ENCODE results near the gene TMEM81. TPM values are rescaled to one million over a fixed set of nuclear protein-coding genes. Genes with fewer than 3 reads are reported as not detected.

The TMEM81 gene
- total RNA-seq = not detected

- DNase-seq (ENCODE audit: low spot score in 2 of 2) = no peak
- peaks cover 23 to 52% of the 10 kb centered on the region in 2 donors for H3K36me3 ChIP-seq
- TF ChIP-seq CTCF (IDR thresholded peaks at IDR 0.05) = no peak
- H3K27ac ChIP-seq = no peak within 1 kb of the TSS
- no peaks in the 10 kb centered on the region for H3K9me3 ChIP-seq
- intact Hi-C loops (cut with DNase I) = no loop called here
- no peak within 1 kb of the TSS for H3K4me3 ChIP-seq
- H3K27me3 ChIP-seq = no peaks in the 10 kb centered on the region
- H3K4me1 ChIP-seq = no peaks in the 10 kb centered on the region
These were observed at the start of gene TMEM81 for GRCh38 chr1:205084360-205084759. TSS of gene TMEM81 (minus strand) at chr1:205084460. CDS start at chr1:205084320, 140 bp downstream.

- H3K9me3 ChIP-seq = no peaks in the 10 kb centered on the region
- no peaks in the 10 kb centered on the region for H3K27me3 ChIP-seq
- H3K4me1 ChIP-seq = no peaks in the 10 kb centered on the region
- intact Hi-C loops (cut with DNase I) = no loop called here
- no peak overlapping the region for H3K27ac ChIP-seq
- no peak overlapping the region for H3K4me3 ChIP-seq
- no peak for DNase-seq (ENCODE audit: low spot score in 2 of 2)
- no peaks in the 10 kb centered on the region for H3K36me3 ChIP-seq
- TF ChIP-seq CTCF (IDR thresholded peaks at IDR 0.05) = no peak
These were observed 49.0 kb upstream of the TMEM81 start for GRCh38 chr1:205133287-205133686.

GRCh38 chr1:205129447-205130029 lies 45.3 kb upstream of the TMEM81 start:
- DNase-seq (ENCODE audit: low spot score in 2 of 2) = no peak
- intact Hi-C loops (cut with DNase I) = no loop called here
- no peaks in the 10 kb centered on the region for H3K36me3 ChIP-seq

GRCh38 chr1:205128050-205128449 lies 43.8 kb upstream of the TMEM81 start:
- Histone ChIP-seq H3K36me3 (no peaks in the 10 kb centered on the region), H3K4me3 (no peak overlapping the region), H3K9me3 (no peaks in the 10 kb centered on the region), H3K4me1 (peaks cover 1 to 2% of the 10 kb centered on the region in 2 donors), H3K27ac (no peak overlapping the region), H3K27me3 (no peaks in the 10 kb centered on the region)
- DNase-seq (ENCODE audit: low spot score in 2 of 2) = no peak
- TF ChIP-seq CTCF (IDR thresholded peaks at IDR 0.05) = no peak
- intact Hi-C loops (cut with DNase I) = no loop called here

More at GRCh38 chr1:205129447-205130029, 45.3 kb upstream of the TMEM81 start:
- Histone ChIP-seq H3K9me3 (no peaks in the 10 kb centered on the region), H3K4me3 (no peak overlapping the region), H3K4me1 (no peaks in the 10 kb centered on the region), H3K27ac (no peak overlapping the region), H3K27me3 (no peaks in the 10 kb centered on the region)
- no peak for TF ChIP-seq CTCF (IDR thresholded peaks at IDR 0.05)

- Histone ChIP-seq H3K27ac (no peak overlapping the region), H3K27me3 (no peaks in the 10 kb centered on the region), H3K4me1 (peaks cover 5% of the 10 kb centered on the region in 2 donors), H3K4me3 (no peak overlapping the region), H3K9me3 (no peaks in the 10 kb centered on the region), H3K36me3 (no peaks in the 10 kb centered on the region)
- intact Hi-C loops (cut with DNase I) = no loop called here
- no peak for TF ChIP-seq CTCF (IDR thresholded peaks at IDR 0.05)
- no peak for DNase-seq (ENCODE audit: low spot score in 2 of 2)
These were observed 43.4 kb upstream of the TMEM81 start for GRCh38 chr1:205127646-205128045.

GRCh38 chr1:205124726-205125125 lies 40.5 kb upstream of the TMEM81 start:
- no peaks in the 10 kb centered on the region for H3K9me3 ChIP-seq
- H3K27ac ChIP-seq = no peak overlapping the region
- no peaks in the 10 kb centered on the region for H3K27me3 ChIP-seq
- no peaks in the 10 kb centered on the region for H3K36me3 ChIP-seq
- H3K4me1 ChIP-seq = peaks cover 17% of the 10 kb centered on the region in 2 donors
- TF ChIP-seq CTCF (IDR thresholded peaks at IDR 0.05) = no peak
- intact Hi-C loops (cut with DNase I) = no loop called here
- no peak overlapping the region for H3K4me3 ChIP-seq
- DNase-seq (ENCODE audit: low spot score in 2 of 2) = no peak

Measured in ascending aorta (tissue), 2 donors.